ENCODE measurements around the gene ENSA.
"Not testable (repeated sequence)": the region's sequence is repeated elsewhere in the genome, so short reads cannot be mapped to it uniquely, and the experiment has no call there.

DNA sequence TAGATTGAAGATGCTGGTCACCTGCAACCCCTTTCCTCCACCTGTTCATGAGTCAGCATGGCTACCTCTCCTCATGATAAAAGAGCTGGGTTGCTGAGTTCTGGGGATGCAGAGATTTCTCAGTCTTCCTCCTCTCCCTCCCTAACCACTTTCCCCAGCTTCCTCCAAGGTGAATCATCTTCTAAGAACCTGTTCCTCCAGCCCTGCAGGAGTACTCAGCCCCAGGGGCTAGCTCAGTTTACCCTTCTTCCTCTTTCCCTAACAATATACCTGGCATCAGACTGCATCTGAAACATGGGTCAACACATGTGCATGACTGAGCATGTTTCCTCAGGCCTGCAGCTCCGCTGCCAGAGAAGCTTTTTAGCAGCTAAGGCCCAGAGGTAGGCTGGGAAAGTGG lies 5.3 kb downstream of the ENSA start:
- TF ChIP-seq, protein P1, sequence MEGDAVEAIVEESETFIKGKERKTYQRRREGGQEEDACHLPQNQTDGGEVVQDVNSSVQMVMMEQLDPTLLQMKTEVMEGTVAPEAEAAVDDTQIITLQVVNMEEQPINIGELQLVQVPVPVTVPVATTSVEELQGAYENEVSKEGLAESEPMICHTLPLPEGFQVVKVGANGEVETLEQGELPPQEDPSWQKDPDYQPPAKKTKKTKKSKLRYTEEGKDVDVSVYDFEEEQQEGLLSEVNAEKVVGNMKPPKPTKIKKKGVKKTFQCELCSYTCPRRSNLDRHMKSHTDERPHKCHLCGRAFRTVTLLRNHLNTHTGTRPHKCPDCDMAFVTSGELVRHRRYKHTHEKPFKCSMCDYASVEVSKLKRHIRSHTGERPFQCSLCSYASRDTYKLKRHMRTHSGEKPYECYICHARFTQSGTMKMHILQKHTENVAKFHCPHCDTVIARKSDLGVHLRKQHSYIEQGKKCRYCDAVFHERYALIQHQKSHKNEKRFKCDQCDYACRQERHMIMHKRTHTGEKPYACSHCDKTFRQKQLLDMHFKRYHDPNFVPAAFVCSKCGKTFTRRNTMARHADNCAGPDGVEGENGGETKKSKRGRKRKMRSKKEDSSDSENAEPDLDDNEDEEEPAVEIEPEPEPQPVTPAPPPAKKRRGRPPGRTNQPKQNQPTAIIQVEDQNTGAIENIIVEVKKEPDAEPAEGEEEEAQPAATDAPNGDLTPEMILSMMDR (IDR thresholded peaks at IDR 0.05): not testable (repeated sequence)
- not testable (repeated sequence) for TF ChIP-seq POLR2AphosphoS5, POLR2A, EP300 (IDR thresholded peaks at IDR 0.05)

Measured in sigmoid colon (tissue), 4 donors.